HepG2 (cell line): ENCODE measurements around the gene CLASP1. TPM values are rescaled to one million over a fixed set of nuclear protein-coding genes. Genes with fewer than 3 reads are reported as not detected.

Experiments used
- AHR ChIP-seq: IDR thresholded peaks from 2 replicates; pipeline ENCODE4 v1.6.1; 2018; ENCODE audit warnings: missing genetic modification reagents, missing compliant biosample characterization
- FOXP4 ChIP-seq: sonication (generic); formaldehyde crosslinking; IDR thresholded peaks from 2 replicates; pipeline ENCODE4 v1.4.0; 2020; ENCODE audit warnings: missing genetic modification reagents
- IRF9 ChIP-seq: sonication (generic); formaldehyde crosslinking; IDR thresholded peaks from 2 replicates; pipeline ENCODE4 v1.8.0; 2022; ENCODE audit warnings: missing genetic modification reagents, mild to moderate bottlenecking, borderline replicate concordance
- MEIS2 ChIP-seq: sonication (generic); formaldehyde crosslinking; IDR thresholded peaks from 2 replicates; pipeline ENCODE4 v1.9.0; 2021; ENCODE audit warnings: mild to moderate bottlenecking, missing genetic modification reagents
- MXD4 ChIP-seq: IDR thresholded peaks from 2 replicates; pipeline ENCODE4 v1.6.1; 2016; ENCODE audit warnings: mild to moderate bottlenecking, missing biosample characterization, missing genetic modification reagents
- NCOA1 ChIP-seq: sonication (generic); formaldehyde crosslinking; IDR thresholded peaks from 2 replicates; pipeline ENCODE4 v1.9.0; 2021; ENCODE audit warnings: missing genetic modification reagents
- POLR2AphosphoS2 ChIP-seq: IDR thresholded peaks from 2 replicates; pipeline ENCODE4 v1.6.1; 2011; ENCODE audit warnings: low read depth, low read length, improper control_type of control experiment
- RFXAP ChIP-seq: sonication (generic); formaldehyde crosslinking; IDR thresholded peaks from 2 replicates; pipeline ENCODE4 v1.4.0; 2020; ENCODE audit warnings: missing genetic modification reagents, borderline replicate concordance
- SAP130 ChIP-seq: IDR thresholded peaks from 2 replicates; pipeline ENCODE4 v1.6.1; 2016; ENCODE audit warnings: low read depth
- SIX4 ChIP-seq: sonication (generic); formaldehyde crosslinking; IDR thresholded peaks from 2 replicates; pipeline ENCODE4 v1.4.0; 2020; ENCODE audit warnings: missing genetic modification reagents
- SMARCC2 ChIP-seq: fragments of 450-650 bp; IDR thresholded peaks from 2 replicates; pipeline ENCODE4 v1.6.1; 2017; ENCODE audit warnings: antibody characterized with exemption, mild to moderate bottlenecking
- SNAPC5 ChIP-seq: sonication (generic); formaldehyde crosslinking; IDR thresholded peaks from 2 replicates; pipeline ENCODE4 v1.8.1; 2023; ENCODE audit warnings: mild to moderate bottlenecking, missing genetic modification reagents, borderline replicate concordance
- SPEN ChIP-seq: sonication (generic); formaldehyde crosslinking; IDR thresholded peaks from 2 replicates; pipeline ENCODE4 v1.5.1; 2020; ENCODE audit warnings: low read depth, mild to moderate bottlenecking, missing genetic modification reagents
- TCF7L2 ChIP-seq: IDR thresholded peaks from 2 replicates; pipeline ENCODE4 v1.6.1; 2011; ENCODE audit warnings: mild to moderate bottlenecking, low read depth, low read length, moderate library complexity
- TEAD2 ChIP-seq: sonication (generic); formaldehyde crosslinking; IDR thresholded peaks from 2 replicates; pipeline ENCODE4 v1.9.0; 2021; ENCODE audit warnings: missing genetic modification reagents
- ZBTB37 ChIP-seq: sonication (generic); formaldehyde crosslinking; IDR thresholded peaks from 2 replicates; pipeline ENCODE4 v1.4.0; 2020; ENCODE audit warnings: mild to moderate bottlenecking, missing genetic modification reagents
- ZFP36L1 ChIP-seq: sonication (generic); formaldehyde crosslinking; IDR thresholded peaks from 2 replicates; pipeline ENCODE4 v1.8.0; 2022; ENCODE audit warnings: mild to moderate bottlenecking, missing genetic modification reagents, moderate library complexity
- ZNF121 ChIP-seq: sonication (generic); formaldehyde crosslinking; IDR thresholded peaks from 2 replicates; pipeline ENCODE4 v1.5.0; 2020; ENCODE audit warnings: mild to moderate bottlenecking, missing genetic modification reagents
- ZNF281 ChIP-seq: sonication (generic); formaldehyde crosslinking; IDR thresholded peaks from 2 replicates; pipeline ENCODE4 v1.4.0; 2020; ENCODE audit warnings: missing genetic modification reagents, borderline replicate concordance
- ZNF484 ChIP-seq: sonication (generic); formaldehyde crosslinking; IDR thresholded peaks from 2 replicates; pipeline ENCODE4 v1.5.1; 2020; ENCODE audit warnings: mild to moderate bottlenecking, low read depth, missing genetic modification reagents, borderline replicate concordance
- ZNF598 ChIP-seq: sonication (generic); formaldehyde crosslinking; IDR thresholded peaks from 2 replicates; pipeline ENCODE4 v1.5.1; 2020; ENCODE audit warnings: mild to moderate bottlenecking, missing genetic modification reagents, borderline replicate concordance
- polyA plus RNA-seq, 8 experiments: library from polyadenylated mRNA; depleted of rRNA in 3 of 8; stranded (reverse) in 7 of 8; unstranded in 1 of 8; fragments of >200 nt; fragmentation: Illumina TruSeq in 4 of 8; extraction: Trizol in 4 of 8; gene quantifications; 2 replicates each; pipeline versions ENCODE4 v1.2.1 to v1.2.3, GENCODE V29; 2011 to 2016; ENCODE audit warnings: low read depth in 4 of 8, missing spikeins in 1 of 8, mixed read lengths in 1 of 8; ENCODE audit not compliant: insufficient read depth in 1 of 8
- total RNA-seq, 5 experiments: library from RNA; depleted of rRNA; stranded (reverse); fragments of >200 nt; fragmentation: Illumina TruSeq; extraction: Trizol; gene quantifications; 2 replicates each; pipeline ENCODE4 v1.2.3, GENCODE V29; 2016; ENCODE audit warnings: low read depth in 1 of 5

The CLASP1 gene
- total and polyA plus RNA-seq, 2 of the 13 experiments (the other 11 are each of a cell fraction or from before 2014, with no cell fraction given): 11.7 to 47.9 TPM

- TF ChIP-seq ZNF281 (CRISPR knock-in tag): peak; percentile 51; the same call in 1 of the 2 replicates
- no peak for TF ChIP-seq ZFP36L1 (CRISPR knock-in tag)
- TF ChIP-seq SPEN: peak; percentile 76; the same call in 1 of the 2 replicates
- TF ChIP-seq NCOA1 (CRISPR knock-in tag): no peak
- TF ChIP-seq AHR: peak; percentile 93; the same call in 1 of the 2 replicates
- no peak for TF ChIP-seq SNAPC5 (CRISPR knock-in tag)
- peak; percentile 66; the same call in 1 of the 2 replicates for TF ChIP-seq RFXAP (CRISPR knock-in tag)
- TF ChIP-seq TCF7L2: no peak
- 0 out of 2 replicates have a peak, but pooled peaks have one; percentile 19 for TF ChIP-seq ZNF484 (CRISPR knock-in tag)
- 0 out of 2 replicates have a peak, but pooled peaks have one; percentile 11 for TF ChIP-seq TEAD2 (CRISPR knock-in tag)
- TF ChIP-seq FOXP4 (CRISPR knock-in tag): no peak
- TF ChIP-seq SMARCC2: no peak
- no peak for TF ChIP-seq ZBTB37
- TF ChIP-seq SAP130 (CRISPR knock-in tag): peak; percentile 89
- peak; percentile 33; the same call in 1 of the 2 replicates for TF ChIP-seq MEIS2 (CRISPR knock-in tag)
- peak; percentile 48; the same call in 1 of the 2 replicates for TF ChIP-seq IRF9
- TF ChIP-seq ZNF598: no peak
- TF ChIP-seq POLR2AphosphoS2: no peak
- TF ChIP-seq SIX4: no peak
- peak; percentile 63; the same call in 1 of the 2 replicates for TF ChIP-seq MXD4 (CRISPR knock-in tag)
- no peak for TF ChIP-seq ZNF121 (CRISPR knock-in tag)
Measured at GRCh38 chr2:121530212-121530705, 119.0 kb downstream of the CLASP1 start (continued).
